Type B pancreatic cell (in vitro differentiated cells): ENCODE results near the gene MACF1. TPM values are rescaled to one million over a fixed set of nuclear protein-coding genes. Genes with fewer than 3 reads are reported as not detected.
"Not testable (repeated sequence)": the region's sequence is repeated elsewhere in the genome, so short reads cannot be mapped to it uniquely, and the experiment has no call there.

Experiments
- DNase-seq: peaks from one replicate; pipeline ENCODE4 v3.0.0; 2021; ENCODE audit warnings: mixed read lengths; ENCODE audit not compliant: unreplicated experiment; ENCODE audit errors: extremely low spot score
- H3K27ac Mint-ChIP-seq: 2 replicates; pipeline ENCODE4 v1.8.0; 2021; ENCODE audit warnings: mild to moderate bottlenecking, mixed read lengths
- H3K27me3 Mint-ChIP-seq: 2 replicates; pipeline ENCODE4 v1.8.0; 2021; ENCODE audit warnings: mixed read lengths
- H3K36me3 Mint-ChIP-seq: 2 replicates; pipeline ENCODE4 v1.8.0; 2021; ENCODE audit warnings: mixed read lengths
- H3K4me1 Mint-ChIP-seq: one replicate; pipeline ENCODE4 v1.8.0; 2021; ENCODE audit warnings: mixed read lengths; ENCODE audit not compliant: unreplicated experiment
- H3K4me3 Mint-ChIP-seq: 2 replicates; pipeline ENCODE4 v1.8.0; 2021; ENCODE audit warnings: mild to moderate bottlenecking, mixed read lengths
- H3K9me3 Mint-ChIP-seq: 2 replicates; pipeline ENCODE4 v1.8.0; 2021; ENCODE audit warnings: mixed read lengths
- total RNA-seq: library from RNA; stranded (reverse); gene quantifications from 2 replicates; pipeline ENCODE4 v1.2.1, GENCODE V29; 2021; ENCODE audit warnings: low replicate concordance
- TF ChIP-seq, protein P1 (sequence below): fragments of 200-600 bp; sonication (generic); conservative IDR thresholded peaks from 2 replicates; pipeline ENCODE4 v1.5.0; 2021; ENCODE audit warnings: antibody characterized with exemption, mild to moderate bottlenecking

Gene MACF1
- total RNA-seq, 1 donor from 2014 or later = 201 TPM

GRCh38 chr1:39522661-39523567 lies 318.4 kb downstream of the MACF1 start:
- H3K36me3 Mint-ChIP-seq = no peaks in the 10 kb centered on the region
- DNase-seq = no peak
- H3K4me3 Mint-ChIP-seq = no peak overlapping the region
- peaks cover 2% of the 10 kb centered on the region for H3K27me3 Mint-ChIP-seq
- TF ChIP-seq, protein P1, sequence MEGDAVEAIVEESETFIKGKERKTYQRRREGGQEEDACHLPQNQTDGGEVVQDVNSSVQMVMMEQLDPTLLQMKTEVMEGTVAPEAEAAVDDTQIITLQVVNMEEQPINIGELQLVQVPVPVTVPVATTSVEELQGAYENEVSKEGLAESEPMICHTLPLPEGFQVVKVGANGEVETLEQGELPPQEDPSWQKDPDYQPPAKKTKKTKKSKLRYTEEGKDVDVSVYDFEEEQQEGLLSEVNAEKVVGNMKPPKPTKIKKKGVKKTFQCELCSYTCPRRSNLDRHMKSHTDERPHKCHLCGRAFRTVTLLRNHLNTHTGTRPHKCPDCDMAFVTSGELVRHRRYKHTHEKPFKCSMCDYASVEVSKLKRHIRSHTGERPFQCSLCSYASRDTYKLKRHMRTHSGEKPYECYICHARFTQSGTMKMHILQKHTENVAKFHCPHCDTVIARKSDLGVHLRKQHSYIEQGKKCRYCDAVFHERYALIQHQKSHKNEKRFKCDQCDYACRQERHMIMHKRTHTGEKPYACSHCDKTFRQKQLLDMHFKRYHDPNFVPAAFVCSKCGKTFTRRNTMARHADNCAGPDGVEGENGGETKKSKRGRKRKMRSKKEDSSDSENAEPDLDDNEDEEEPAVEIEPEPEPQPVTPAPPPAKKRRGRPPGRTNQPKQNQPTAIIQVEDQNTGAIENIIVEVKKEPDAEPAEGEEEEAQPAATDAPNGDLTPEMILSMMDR = no peak
- H3K4me1 Mint-ChIP-seq = no peaks in the 10 kb centered on the region
- H3K9me3 Mint-ChIP-seq = no peaks in the 10 kb centered on the region
- H3K27ac Mint-ChIP-seq = no peak overlapping the region

DNA sequence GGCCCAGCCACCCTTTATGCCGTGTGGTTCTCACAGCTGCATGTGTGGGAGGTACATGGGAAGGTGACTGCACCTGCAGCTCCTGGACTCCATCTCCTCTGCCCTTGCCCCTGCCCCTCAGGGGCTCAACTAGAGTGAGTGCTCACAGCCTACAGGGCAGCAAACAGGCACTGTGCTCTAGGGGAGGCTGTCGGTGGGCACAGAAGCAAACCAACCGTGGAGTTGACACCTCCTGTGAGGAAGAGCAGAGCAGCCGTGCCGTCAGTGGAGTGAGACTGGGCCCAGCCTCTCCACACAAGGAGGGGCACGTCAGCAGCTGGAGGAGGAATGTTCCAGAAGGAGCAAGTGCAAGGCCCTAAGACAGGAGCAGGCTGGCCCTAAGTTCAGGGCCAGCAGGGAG lies 319.7 kb downstream of the MACF1 start:
- H3K9me3 Mint-ChIP-seq = no peaks in the 10 kb centered on the region
- TF ChIP-seq, protein P1 = no peak
- no peak overlapping the region for H3K27ac Mint-ChIP-seq
- peaks cover 2% of the 10 kb centered on the region for H3K27me3 Mint-ChIP-seq
- no peaks in the 10 kb centered on the region for H3K4me1 Mint-ChIP-seq
- H3K36me3 Mint-ChIP-seq = no peaks in the 10 kb centered on the region
- no peak overlapping the region for H3K4me3 Mint-ChIP-seq
- no peak for DNase-seq

GRCh38 chr1:39524591-39525365 lies 320.3 kb downstream of the MACF1 start:
- no peak for DNase-seq
- Mint-ChIP-seq H3K4me1 (no peaks in the 10 kb centered on the region), H3K27ac (no peak overlapping the region), H3K9me3 (no peaks in the 10 kb centered on the region), H3K36me3 (no peaks in the 10 kb centered on the region), H3K27me3 (no peaks in the 10 kb centered on the region), H3K4me3 (no peak overlapping the region)
- TF ChIP-seq, protein P1 = no peak

DNA sequence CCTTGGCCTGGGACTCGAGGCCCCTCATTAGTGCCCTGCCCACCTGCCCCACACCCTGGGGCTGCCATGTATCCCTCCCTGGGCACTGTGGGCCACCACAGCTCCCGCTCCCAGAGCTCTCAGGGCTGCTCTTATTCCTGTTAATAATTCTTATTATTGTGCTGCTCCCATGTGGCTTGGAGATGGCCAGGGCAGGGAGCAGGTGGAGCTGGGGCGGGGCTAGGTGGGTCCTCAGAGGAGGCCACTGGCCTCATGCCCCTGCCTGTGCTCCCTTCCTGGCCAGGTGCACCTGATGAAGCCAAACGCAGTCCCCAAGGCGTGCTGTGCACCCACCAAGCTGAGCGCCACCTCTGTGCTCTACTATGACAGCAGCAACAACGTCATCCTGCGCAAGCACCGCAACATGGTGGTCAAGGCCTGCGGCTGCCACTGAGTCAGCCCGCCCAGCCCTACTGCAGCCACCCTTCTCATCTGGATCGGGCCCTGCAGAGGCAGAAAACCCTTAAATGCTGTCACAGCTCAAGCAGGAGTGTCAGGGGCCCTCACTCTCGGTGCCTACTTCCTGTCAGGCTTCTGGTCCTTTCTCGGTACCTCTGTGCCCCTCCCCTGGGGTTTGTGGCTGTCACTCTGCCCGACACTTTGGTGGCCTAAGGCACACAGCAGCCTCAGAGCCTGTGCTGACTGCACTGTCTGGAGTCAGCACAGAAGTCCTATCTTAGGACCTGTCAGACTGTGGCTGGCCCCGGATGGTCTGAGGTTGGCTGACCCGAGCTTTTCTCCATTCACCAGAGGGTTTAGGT lies 321.1 kb downstream of the MACF1 start:
- H3K27me3 Mint-ChIP-seq = no peaks in the 10 kb centered on the region
- TF ChIP-seq, protein P1 = no peak
- H3K36me3 Mint-ChIP-seq = no peaks in the 10 kb centered on the region
- no peak overlapping the region for H3K4me3 Mint-ChIP-seq
- no peak for DNase-seq
- H3K9me3 Mint-ChIP-seq = no peaks in the 10 kb centered on the region
- no peak overlapping the region for H3K27ac Mint-ChIP-seq
- no peaks in the 10 kb centered on the region for H3K4me1 Mint-ChIP-seq

- no peaks in the 10 kb centered on the region for H3K4me1 Mint-ChIP-seq
- no peak overlapping the region for H3K4me3 Mint-ChIP-seq
- H3K36me3 Mint-ChIP-seq = no peaks in the 10 kb centered on the region
- TF ChIP-seq, protein P1 = no peak
- H3K9me3 Mint-ChIP-seq = no peaks in the 10 kb centered on the region
- no peak overlapping the region for H3K27ac Mint-ChIP-seq
- H3K27me3 Mint-ChIP-seq = no peaks in the 10 kb centered on the region
- DNase-seq = no peak
These were observed 322.1 kb downstream of the MACF1 start for GRCh38 chr1:39526466-39527189.

DNA sequence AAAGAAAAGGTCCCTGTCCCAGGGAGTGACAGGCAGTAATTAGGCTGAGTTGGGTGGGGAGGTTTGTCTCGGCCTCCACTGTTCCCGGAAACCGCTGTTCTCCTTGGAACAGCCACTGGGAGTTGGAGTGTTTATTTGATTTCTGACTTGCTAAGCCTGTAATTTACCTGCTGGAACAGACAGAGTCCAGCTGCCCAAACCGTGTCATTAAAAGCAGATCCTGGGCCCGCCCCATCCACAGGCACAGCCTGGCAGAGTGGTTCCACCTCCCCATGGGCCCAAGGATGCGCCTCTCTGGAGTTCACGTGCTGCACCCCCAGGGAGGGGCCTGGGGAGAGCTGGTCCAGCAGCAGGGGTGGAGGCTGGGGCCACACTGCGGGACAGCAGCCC lies 322.7 kb downstream of the MACF1 start:
- not testable (repeated sequence) for H3K27ac Mint-ChIP-seq, H3K4me3 Mint-ChIP-seq, H3K27me3 Mint-ChIP-seq, H3K9me3 Mint-ChIP-seq, H3K36me3 Mint-ChIP-seq, DNase-seq, H3K4me1 Mint-ChIP-seq
